ENCODE measurements around the gene MINDY3.
"Not testable (repeated sequence)": the region's sequence is repeated elsewhere in the genome, so short reads cannot be mapped to it uniquely, and the experiment has no call there.

MINDY3 gene

DNA sequence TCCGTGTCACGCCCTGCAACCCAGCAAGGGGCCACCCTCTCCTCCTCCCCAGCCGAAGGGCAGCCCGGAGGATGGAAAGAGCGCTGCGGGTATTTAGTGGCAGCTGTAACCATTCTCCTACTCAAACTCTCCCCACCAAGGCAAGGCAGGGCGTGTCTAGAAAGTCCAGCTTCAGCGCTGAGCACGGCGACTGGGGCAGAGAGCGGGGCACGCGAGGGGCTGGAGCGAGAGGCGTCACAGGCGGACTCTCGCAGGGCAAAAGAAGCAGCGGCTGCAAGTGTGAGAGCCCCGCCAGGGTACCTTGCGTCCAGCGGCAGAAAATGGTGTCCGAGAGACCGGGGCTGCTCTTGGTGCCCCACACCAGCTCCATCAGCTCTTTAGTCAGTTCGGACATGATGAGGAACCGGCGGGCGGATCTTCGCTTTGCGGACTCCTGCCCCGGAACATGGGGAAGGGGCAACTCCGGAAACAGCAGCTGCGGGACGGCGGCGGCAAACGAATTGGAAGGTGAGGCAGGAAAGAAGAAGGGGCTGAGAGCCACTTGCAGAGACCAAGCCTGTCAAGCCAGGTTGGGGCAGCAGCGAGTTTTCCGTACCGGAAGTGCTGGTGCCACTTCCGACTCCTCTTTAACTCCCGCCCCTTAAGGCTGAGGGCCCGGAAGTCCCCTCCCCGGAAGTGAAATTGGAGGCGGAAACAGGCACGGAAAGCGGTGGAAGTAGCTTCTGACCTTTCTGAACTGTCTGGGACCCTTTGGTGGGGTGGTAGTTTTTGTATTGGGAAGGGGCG lies at the start of gene MINDY3:
TSS of gene MINDY3 (minus strand) at position 602 of the 786 bp plus-strand sequence. CDS start at position 394, 208 bp downstream.
- DNase-seq: peak; percentile 89

GRCh38 chr10:15901889-15902288 lies 41.6 kb upstream of the MINDY3 start:
- no peak for DNase-seq

DNA sequence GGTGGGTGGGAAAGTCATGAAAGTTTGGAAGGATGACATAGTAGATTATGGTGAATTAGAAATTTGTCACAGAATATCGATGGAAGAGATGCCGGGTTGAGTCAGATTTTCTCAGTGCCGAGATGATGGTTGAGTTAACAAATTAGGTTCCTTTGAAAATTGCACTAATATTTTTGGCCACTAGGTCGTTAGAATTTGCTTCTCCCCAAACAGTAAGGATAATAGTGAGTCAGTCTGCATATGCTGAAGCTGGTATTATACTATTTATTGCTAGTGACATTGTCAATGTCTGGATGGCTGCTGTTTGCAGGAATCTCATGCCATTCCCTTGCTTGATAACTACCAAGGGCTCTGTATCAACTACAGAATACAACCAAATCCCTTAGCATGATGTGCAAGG lies 37.7 kb upstream of the MINDY3 start:
- no peak for DNase-seq

GRCh38 chr10:15897287-15897686 lies 37.0 kb upstream of the MINDY3 start:
- DNase-seq: no peak

GRCh38 chr10:15896654-15897053 lies 36.3 kb upstream of the MINDY3 start:
- no peak for DNase-seq

GRCh38 chr10:15884447-15884846 lies 24.1 kb upstream of the MINDY3 start:
- no peak for DNase-seq

DNA sequence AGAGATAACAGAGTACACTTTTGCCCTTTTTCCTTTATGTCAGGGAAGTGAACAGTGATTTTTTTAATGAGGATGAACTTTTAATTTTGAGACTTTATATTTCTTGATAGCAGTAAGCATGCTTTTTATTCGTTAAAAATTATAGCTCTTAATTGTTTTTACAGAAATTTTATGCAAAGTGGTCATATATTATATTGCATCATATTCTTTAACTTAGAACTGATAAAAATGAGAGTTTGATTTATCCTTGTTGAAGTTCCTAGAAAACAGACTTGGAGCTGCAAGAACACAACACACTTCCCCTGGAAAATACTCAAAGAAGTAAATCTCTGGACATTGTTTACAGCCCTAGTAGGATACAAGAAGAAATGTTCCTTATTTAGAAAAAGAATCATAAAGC lies 21.2 kb upstream of the MINDY3 start:
- DNase-seq: no peak

DNA sequence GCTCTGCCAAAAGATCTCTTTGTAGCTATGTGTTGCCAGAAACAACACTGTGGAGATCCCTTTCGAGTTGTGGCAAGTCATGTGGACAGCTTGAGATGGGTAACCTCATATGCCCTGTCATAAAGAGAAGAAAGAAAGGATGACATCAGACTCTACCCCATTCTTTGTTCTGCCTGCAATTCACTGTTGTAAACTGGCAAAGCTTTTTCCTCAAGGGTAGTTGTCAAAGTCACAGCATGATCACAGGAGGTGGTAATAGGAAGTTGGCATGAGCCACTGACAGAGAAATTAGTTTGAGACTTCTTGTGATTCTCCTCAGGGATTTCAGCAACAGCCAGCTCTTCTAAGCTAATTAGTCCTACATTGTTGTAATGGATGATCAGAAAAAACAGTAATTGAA lies 19.4 kb upstream of the MINDY3 start:
- no peak for DNase-seq

- no peak for DNase-seq
These were observed 18.8 kb upstream of the MINDY3 start for GRCh38 chr10:15879058-15879457.

DNA sequence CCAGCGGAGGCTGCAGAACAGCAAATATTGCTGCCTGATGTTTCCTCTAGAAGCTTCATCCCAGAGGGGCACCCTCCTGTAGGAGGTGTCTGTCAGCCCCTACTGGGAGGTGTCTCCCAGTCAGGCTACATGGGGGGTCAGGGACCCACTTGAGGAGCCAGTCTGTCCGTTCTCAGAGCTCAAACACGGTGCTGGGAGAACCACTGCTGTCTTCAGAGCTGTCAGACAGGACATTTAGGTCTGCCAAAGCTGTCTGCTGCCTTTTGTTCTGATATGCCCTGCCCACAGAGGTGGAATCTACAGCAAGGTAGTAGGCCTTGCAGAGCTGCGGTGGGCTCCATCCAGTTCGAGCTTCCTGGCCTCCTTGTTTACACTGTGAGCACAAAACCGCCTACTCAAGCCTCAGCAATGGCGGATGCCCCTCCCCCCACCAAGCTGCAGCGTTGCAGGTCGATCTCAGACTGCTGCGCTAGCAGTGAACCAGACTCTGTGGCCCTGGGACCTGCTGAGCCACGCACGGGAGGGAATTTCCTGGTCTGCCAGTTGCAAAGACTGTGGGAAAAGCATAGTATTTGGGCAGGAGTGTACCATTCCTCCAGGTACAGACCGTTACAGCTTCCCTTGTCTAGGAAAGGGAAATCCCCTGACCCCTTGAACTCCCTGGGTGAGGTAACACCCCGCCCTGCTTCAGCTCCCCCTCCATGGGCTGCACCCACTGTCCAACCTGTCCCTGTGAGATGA lies 17.7 kb upstream of the MINDY3 start:
- no peak for DNase-seq

DNA sequence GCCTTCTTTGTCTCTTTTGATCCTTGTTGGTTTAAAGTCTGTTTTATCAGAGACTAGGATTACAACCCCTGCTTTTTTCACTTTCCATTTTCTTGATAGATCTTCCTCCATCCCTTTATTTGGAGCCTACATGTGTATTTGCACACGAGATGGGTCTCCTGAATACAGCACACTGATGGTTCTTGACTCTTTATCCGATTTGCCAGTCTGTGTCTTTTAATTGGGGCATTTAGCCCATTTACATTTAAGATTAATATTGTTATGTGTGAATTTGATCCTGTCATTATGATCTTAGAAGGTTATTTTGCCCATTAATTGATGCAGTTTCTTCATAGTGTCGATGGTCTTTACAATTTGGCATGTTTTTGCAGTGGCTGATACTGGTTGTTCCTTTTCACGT lies 16.0 kb upstream of the MINDY3 start:
- DNase-seq: not testable (repeated sequence)

DNA sequence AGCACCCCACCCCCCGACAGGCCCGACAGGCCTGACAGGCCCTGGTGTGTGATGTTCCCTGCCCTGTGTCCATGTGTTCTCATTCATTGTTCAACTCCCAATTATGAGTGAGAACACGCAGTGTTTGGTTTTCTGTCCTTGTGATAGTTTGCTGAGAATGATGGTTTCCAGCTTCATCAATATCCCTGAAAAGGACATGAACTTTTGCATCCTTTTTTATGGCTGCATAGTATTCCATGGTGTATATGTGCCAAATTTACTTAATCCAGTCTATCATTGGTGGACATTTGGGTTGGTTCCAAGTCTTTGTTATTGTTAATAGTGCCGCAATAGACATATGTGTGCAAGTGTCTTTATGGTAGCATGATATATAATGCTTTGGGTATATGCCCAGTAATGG lies 12.3 kb upstream of the MINDY3 start:
- DNase-seq: not testable (repeated sequence)

GRCh38 chr10:15871823-15872222 lies 11.5 kb upstream of the MINDY3 start:
- DNase-seq: no peak

GRCh38 chr10:15869935-15870334 lies 9.6 kb upstream of the MINDY3 start:
- DNase-seq: no peak

DNA sequence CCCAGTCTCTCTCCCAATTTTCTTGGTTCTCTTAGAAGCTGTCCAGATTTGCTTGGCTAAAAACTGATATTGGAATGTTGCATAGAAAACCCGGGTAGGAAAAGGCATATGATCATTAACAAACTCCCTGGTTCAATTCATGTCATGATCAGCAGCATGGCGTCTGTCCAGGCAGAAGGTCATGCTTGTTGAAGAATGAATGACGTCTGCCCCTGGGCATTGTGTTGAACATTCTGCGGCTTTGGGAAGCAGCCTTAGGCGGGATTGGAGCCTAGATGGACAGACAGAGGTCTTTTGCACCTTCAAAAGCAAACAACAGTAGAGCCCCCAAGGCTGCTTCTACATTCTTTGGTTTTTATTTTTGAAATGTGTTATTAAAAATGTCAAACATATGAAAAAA lies 7.7 kb upstream of the MINDY3 start:
- no peak for DNase-seq

GRCh38 chr10:15865304-15865703 lies 5.0 kb upstream of the MINDY3 start:
- no peak for DNase-seq

DNA sequence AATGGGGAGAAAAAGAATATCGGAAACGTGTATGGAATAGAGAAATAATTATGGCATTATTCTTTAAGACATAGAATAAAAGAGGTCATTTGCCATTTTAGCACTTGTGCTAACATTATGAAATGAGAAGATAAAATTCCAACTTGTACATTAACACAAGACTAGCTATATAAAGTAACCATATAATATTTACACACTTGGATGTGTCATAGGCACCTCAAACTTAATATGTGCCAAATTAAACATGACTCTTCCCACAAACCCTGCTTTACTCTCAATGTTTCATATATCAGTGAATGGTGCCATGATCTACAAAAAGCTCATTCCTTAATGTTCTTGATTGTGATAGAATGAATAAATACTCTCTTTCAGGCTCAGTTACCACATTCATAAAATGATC lies 4.1 kb upstream of the MINDY3 start:
- no peak for DNase-seq

DNA sequence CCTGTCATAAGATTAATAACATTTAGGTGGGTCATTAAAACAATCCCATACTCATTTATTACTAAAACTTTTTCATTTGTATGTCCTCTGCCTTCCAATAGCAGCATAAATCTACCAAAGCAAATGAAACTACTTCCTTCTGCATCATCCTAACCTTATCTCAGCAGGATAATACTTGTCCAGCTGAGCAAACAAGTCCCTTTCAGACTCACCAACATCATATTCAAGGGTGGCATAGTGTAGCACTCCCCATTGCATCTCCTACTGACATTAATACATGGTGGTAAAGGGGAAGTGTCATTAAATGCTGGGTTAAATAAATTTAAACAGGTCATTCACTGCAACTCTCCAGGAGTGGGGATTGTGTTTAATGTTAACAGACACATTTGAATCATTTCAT lies 3.4 kb upstream of the MINDY3 start:
- DNase-seq: no peak

- DNase-seq: no peak
These were observed 3.0 kb upstream of the MINDY3 start for GRCh38 chr10:15863323-15863722.

GRCh38 chr10:15860692-15861201 lies 440 bp upstream of the MINDY3 start:
- no peak for DNase-seq

DNA sequence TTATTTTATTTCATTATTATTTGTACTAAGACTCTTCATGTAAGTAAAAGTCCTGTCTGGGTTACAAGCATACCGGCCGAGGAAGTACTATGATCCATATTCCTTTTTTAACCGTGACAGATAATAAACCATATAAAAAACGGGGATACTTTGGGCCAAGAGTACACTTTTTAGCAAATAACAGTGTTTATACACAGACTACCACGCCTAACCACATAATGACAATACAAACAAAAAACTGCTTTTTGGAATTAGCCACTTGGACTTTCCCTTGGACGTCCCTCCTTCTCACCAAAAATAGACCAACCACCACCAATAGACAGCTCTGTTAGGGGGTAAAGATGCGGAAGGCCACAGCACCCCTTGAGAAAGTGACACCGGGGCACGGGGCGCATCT lies 800 bp downstream of the MINDY3 start:
- DNase-seq: no peak

DNA sequence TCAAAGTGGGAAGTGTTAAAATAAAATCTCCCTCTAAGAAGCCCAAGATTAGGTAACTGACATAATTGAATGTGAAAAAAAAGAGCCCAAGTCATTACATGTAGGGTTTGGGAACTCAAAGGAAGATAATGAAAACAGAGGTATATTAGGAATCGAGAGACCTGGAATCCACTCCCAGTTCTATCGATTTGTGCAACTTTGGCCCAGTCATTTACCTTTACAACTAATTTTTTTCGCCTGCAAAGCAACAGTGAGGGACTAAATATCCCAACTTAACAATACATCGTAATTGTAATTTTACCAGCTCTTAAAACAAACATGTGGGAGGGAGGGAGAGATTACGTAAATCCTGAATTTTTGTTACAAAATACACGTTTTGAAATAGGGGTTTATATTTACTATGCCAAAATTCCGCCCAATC lies 1.4 kb downstream of the MINDY3 start:
- DNase-seq: no peak

DNA sequence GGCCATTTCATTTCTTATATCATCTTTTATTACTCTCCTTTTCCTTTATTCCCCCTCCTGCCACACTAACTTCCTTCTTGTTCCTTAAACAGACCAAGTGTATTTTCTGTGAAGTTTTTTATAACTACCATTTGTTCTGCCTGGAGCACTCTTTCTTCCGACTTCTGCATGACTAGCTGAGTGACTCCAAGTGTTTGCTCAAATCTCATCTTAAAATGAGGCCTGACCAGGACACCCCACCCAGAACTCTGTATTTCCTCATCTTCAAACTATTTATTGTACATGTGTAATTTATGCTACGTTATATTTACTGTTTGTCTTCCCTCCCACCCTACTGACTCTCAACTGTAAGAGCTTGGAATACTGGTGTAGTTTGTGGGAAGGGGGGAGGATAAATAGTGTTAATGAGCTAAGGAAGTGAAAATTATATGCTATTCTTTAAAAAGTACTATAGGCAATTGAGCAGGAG lies 3.2 kb downstream of the MINDY3 start:
- no peak for DNase-seq

All from activated CD8-positive, alpha-beta memory T cell treated with anti-CD3 and anti-CD28 coated beads for 24 hours (primary cell).